Erythroblast (primary cell): Measurements from ENCODE around the gene MECP2.
"Not testable (repeated sequence)": the region's sequence is repeated elsewhere in the genome, so short reads cannot be mapped to it uniquely, and the experiment has no call there.

ENCODE experiments used
- DNase-seq, 2 experiments: peaks; one replicate each; lab custom pipeline; 2025; lab: John Stamatoyannopoulos, UW
- GATA1 ChIP-seq: IDR thresholded peaks from 2 replicates; pipeline ENCODE4 v1.6.1; 2011; ENCODE audit warnings: low read depth, mild to moderate bottlenecking, control low read depth, low read length, moderate library complexity
- POLR2A ChIP-seq: IDR thresholded peaks from 2 replicates; pipeline ENCODE4 v1.6.1; 2011; ENCODE audit warnings: mild to moderate bottlenecking, low read length

MECP2 gene

GRCh38 chrX:154011376-154012335, 85.9 kb downstream of the MECP2 start:
- TF ChIP-seq POLR2A (no peak), GATA1 (no peak)
- no peak for DNase-seq

DNA sequence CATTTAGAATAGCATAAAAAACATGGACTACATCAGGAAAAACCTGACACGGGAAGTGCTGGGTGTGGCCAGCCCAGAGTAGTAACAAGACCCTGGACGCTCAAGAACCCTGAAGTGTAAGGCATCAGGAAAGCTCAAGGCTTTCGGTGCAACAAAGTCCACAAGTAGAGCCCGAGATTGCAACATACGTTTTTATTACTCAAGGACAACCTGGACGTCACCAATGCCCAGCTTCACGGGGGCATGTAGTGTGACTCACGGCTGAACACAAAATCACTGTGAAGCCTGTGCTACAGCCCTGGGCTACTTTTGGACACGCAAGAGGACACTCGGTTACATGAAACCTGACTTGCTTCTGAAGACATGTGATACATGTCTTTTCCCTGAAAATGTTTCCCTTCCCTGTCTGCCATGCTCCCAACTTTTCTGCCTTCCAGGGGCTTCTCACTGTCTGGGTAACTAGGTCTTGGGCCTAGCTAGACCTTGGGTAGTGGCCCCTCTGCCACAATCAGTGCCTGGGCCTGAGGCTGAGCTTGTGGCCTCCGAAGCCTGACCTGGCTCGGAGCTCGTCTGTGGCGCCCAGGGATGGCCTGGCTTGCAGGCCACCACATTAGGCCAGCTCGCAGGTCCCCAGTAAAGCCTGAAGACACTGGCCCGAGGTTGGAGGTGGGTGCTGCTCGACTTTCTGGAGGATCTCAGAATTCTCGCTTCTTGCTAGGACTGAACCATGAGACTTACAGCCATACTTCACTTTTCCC, 87.0 kb downstream of the MECP2 start:
- DNase-seq, result no peak
- TF ChIP-seq GATA1 (no peak), POLR2A (no peak)

GRCh38 chrX:154008521-154008920, 89.0 kb downstream of the MECP2 start:
- DNase-seq, result no peak
- TF ChIP-seq GATA1, result no peak
- TF ChIP-seq POLR2A, result no peak

GRCh38 chrX:154006947-154007346, 90.6 kb downstream of the MECP2 start:
- DNase-seq, result no peak
- TF ChIP-seq POLR2A (no peak), GATA1 (no peak)

GRCh38 chrX:154004315-154004714, 93.2 kb downstream of the MECP2 start:
- TF ChIP-seq POLR2A (no peak), GATA1 (no peak)
- no peak for DNase-seq

DNA sequence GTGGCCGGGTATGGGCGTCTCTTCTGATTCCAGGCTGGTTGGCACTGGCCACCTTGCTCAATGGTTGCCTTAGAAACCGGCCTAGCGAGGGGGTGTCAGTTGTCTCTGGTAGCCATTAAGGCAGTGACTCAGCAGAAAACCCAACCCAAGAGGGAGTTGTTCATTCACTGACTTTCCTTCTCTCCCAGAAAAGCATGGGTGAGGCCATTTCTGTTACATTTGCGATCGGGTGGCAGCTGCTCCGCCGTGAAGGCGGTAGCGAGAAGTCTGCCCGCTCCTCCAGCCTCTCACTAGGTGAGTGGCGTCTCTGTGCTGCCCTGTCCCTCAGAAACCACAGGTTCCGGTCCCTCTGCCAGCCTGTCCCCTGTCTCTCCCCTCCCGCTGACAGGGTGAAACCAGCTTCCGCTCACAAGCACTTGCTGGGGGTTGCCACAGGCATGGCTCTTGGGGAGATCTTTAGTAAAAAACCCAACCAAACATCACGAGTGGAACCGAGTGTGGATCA, 95.2 kb downstream of the MECP2 start:
- TF ChIP-seq GATA1 (no peak), POLR2A (peak; percentile 76)
- DNase-seq, result peak; percentile 88 to 89

DNA sequence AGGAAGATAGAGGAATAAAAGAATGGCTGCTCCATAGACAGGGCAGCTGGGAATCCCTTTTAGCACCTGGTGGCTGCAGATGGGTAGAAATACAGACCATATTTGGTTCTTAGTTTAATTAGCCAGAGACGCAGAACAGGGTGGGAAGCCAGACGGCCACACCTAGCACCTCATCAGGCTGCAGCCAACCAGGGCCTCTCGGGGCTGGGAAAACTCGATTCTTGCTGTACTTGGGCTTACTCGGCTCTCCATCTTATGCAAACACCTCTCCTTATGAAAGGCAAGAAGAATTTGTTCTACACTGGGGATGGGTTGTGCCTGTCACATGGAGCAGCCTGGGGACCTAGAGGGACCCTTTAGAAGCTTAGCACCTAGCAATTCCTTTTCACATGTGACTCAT, 97.5 kb downstream of the MECP2 start:
- TF ChIP-seq POLR2A (no peak), GATA1 (no peak)
- DNase-seq, result peak; percentile 10 to 16

GRCh38 chrX:153999359-154000037, 98.0 kb downstream of the MECP2 start:
- no peak for DNase-seq
- TF ChIP-seq POLR2A (no peak), GATA1 (no peak)

DNA sequence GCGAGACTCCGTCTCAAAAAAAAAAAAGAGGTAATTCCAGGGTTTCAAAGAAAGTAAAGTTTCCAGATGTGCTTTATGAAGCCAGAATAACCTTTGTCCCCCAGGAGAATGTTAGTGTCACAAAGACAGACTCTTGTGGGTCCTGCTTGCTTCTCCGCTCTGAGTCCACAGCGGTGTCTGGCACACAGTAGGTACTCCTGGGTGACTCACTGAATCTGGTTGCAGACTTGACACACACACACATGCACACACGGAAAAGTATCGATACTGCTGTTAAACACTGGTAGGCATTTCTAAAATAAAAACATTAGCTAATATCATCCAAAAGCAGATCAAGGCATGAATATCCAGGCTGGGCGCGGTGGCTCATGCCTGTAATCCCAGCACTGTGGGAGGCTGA, 102.0 kb downstream of the MECP2 start:
- DNase-seq, result no peak
- TF ChIP-seq POLR2A, result no peak
- no peak for TF ChIP-seq GATA1

GRCh38 chrX:153994398-153994797, 103.1 kb downstream of the MECP2 start:
- not testable (repeated sequence) for DNase-seq

GRCh38 chrX:153993978-153994377, 103.5 kb downstream of the MECP2 start:
- DNase-seq, result no peak
- TF ChIP-seq GATA1 (no peak), POLR2A (no peak)

GRCh38 chrX:153993079-153993478, 104.4 kb downstream of the MECP2 start:
- TF ChIP-seq GATA1 (no peak), POLR2A (no peak)
- DNase-seq, result no peak

- TF ChIP-seq POLR2A (no peak), GATA1 (no peak)
- no peak for DNase-seq
Observed at GRCh38 chrX:153992180-153992579, 105.3 kb downstream of the MECP2 start.
